HEK293T (cell line): ENCODE data around the gene IKZF1.

Experiments used
- ARNT ChIP-seq: fragments of 450-650 bp; IDR thresholded peaks from 2 replicates; pipeline ENCODE4 v1.6.1; 2017; ENCODE audit warnings: mild to moderate bottlenecking
- BHLHE40 ChIP-seq: fragments of 450-650 bp; IDR thresholded peaks from 2 replicates; pipeline ENCODE4 v1.6.1; 2016; ENCODE audit warnings: mild to moderate bottlenecking, moderate library complexity, borderline replicate concordance
- CTBP1 ChIP-seq: fragments of 450-650 bp; IDR thresholded peaks from 2 replicates; pipeline ENCODE4 v1.6.1; 2016; ENCODE audit warnings: borderline replicate concordance
- ELF4 ChIP-seq: fragments of 450-650 bp; IDR thresholded peaks from 2 replicates; pipeline ENCODE4 v1.6.1; 2017; ENCODE audit warnings: antibody characterized with exemption
- FOXK2 ChIP-seq: fragments of 450-650 bp; IDR thresholded peaks from 2 replicates; pipeline ENCODE4 v1.6.1; 2016; ENCODE audit warnings: mild to moderate bottlenecking
- FOXM1 ChIP-seq: fragments of 450-650 bp; IDR thresholded peaks from 2 replicates; pipeline ENCODE4 v1.6.1; 2017; ENCODE audit warnings: mild to moderate bottlenecking, borderline replicate concordance
- HDGF ChIP-seq: fragments of 450-650 bp; IDR thresholded peaks from 2 replicates; pipeline ENCODE4 v1.6.1; 2017; ENCODE audit warnings: antibody characterized with exemption, borderline replicate concordance
- NFRKB ChIP-seq: fragments of 450-650 bp; IDR thresholded peaks from 2 replicates; pipeline ENCODE4 v1.6.1; 2016; ENCODE audit warnings: mild to moderate bottlenecking, moderate library complexity
- SP1 ChIP-seq: fragments of 450-650 bp; IDR thresholded peaks from 2 replicates; pipeline ENCODE4 v1.6.1; 2017
- SUZ12 ChIP-seq: fragments of 450-650 bp; IDR thresholded peaks from 2 replicates; pipeline ENCODE4 v1.6.1; 2016; ENCODE audit warnings: mild to moderate bottlenecking
- TARDBP ChIP-seq: fragments of 450-650 bp; IDR thresholded peaks from 2 replicates; pipeline ENCODE4 v1.6.1; 2016
- ZNF384 ChIP-seq: fragments of 450-650 bp; IDR thresholded peaks from 2 replicates; pipeline ENCODE4 v1.6.1; 2016
- TF ChIP-seq, protein P1 (sequence below): fragments of 450-650 bp; IDR thresholded peaks from 2 replicates; pipeline ENCODE4 v1.6.1; 2016

DNA sequence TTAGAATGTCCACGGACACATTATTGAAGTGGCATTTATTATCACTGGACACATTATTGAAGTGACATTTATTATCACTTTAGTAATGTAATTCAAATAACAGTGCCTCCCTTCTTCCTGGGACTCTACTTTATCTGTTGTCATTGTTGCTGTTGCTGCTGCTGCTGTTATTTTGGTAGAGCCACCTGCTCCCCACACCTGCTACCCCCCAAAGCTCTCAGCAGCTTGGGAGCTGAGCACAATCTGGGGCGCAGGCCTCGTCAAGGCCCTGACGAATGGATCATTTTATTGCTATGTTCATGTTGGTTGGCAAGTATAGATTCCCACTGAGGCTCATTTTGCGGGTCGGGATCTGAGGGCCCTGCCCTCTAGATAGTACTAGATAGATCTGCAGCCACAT, 120.8 kb downstream of the IKZF1 start:
- TF ChIP-seq BHLHE40: no peak
- no peak for TF ChIP-seq SP1
- TF ChIP-seq CTBP1: no peak
- TF ChIP-seq FOXM1: no peak
- TF ChIP-seq ZNF384: no peak
- no peak for TF ChIP-seq ELF4
- no peak for TF ChIP-seq NFRKB
- TF ChIP-seq SUZ12: no peak
- no peak for TF ChIP-seq HDGF
- no peak for TF ChIP-seq ARNT
- TF ChIP-seq FOXK2: no peak
- TF ChIP-seq, protein P1, sequence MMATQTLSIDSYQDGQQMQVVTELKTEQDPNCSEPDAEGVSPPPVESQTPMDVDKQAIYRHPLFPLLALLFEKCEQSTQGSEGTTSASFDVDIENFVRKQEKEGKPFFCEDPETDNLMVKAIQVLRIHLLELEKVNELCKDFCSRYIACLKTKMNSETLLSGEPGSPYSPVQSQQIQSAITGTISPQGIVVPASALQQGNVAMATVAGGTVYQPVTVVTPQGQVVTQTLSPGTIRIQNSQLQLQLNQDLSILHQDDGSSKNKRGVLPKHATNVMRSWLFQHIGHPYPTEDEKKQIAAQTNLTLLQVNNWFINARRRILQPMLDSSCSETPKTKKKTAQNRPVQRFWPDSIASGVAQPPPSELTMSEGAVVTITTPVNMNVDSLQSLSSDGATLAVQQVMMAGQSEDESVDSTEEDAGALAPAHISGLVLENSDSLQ: no peak
- no peak for TF ChIP-seq TARDBP
